ENCODE measurements around the gene OBSCN.

Gene OBSCN

DNA sequence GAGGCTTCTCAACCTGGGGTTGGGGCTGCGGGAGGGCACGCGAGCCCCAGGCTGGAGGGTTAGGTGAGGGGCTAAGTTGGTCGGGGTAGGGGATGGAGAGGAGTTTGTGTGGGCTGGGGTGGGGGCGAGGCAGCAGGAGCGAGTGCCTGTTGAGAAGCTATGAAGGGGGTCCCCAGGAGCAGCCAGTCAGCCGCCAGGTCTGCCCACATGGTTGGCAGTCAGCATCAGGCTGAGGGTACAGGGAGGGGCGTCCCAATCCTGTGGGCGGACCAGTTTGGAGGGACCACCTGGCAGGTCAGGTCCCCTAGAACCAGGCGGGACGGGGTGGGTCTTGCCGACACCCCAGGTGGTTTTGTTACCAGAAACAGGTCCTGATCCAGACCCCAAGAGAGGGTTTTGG, 209.2 kb downstream of the OBSCN start:
- no peak overlapping the region for H3K14ac ChIP-seq (ENCODE audit: low read length in 2 of 2)
- no peaks in the 10 kb centered on the region for H3K9me3 ChIP-seq (ENCODE audit: control insufficient read depth, low read length)

GRCh38 chr1:228417483-228418203, 209.8 kb downstream of the OBSCN start:
- H3K9ac ChIP-seq (ENCODE audit: low read length): no peak overlapping the region
- H2AK5ac ChIP-seq (ENCODE audit: low read length, severe bottlenecking): no peak overlapping the region
- no peak overlapping the region for H2BK15ac ChIP-seq (ENCODE audit: low read depth, poor library complexity, severe bottlenecking)
- WGBS: 94% methylated on average over 7 of the region's 7 CpGs
- H3K79me1 ChIP-seq (replicated peaks; ENCODE audit: low read length, poor library complexity, severe bottlenecking): no peaks in the 10 kb centered on the region
- peaks cover 0 to 15% of the 10 kb centered on the region in 2 experiments for H3K36me3 ChIP-seq (ENCODE audit: control insufficient read depth in 1 of 2, insufficient read depth in 2 of 2, low read depth in 1 of 2, low read length in 2 of 2)
- no peak overlapping the region for H4K8ac ChIP-seq (ENCODE audit: low read length)
- no peaks in the 10 kb centered on the region for H3K9me3 ChIP-seq (ENCODE audit: control insufficient read depth, low read length)
- H3K27me3 ChIP-seq (ENCODE audit: control insufficient read depth in 1 of 2, insufficient read depth in 1 of 2, low read length in 2 of 2): peaks cover 29 to 42% of the 10 kb centered on the region in 2 experiments
- H3K4me2 ChIP-seq (ENCODE audit: low read length, poor library complexity, severe bottlenecking): no peak overlapping the region
- H3K18ac ChIP-seq (ENCODE audit: low read depth in 1 of 2, low read length in 2 of 2): peak overlapping the region in 1 of 2 experiments; percentile 41
- no peak overlapping the region for H3K4ac ChIP-seq (ENCODE audit: low read depth in 1 of 2, low read length in 2 of 2)
- no peak overlapping the region for H2AFZ ChIP-seq (ENCODE audit: low read depth, low read length)
- H3K14ac ChIP-seq (ENCODE audit: low read length in 2 of 2): no peak overlapping the region
- no peak overlapping the region for H4K91ac ChIP-seq (ENCODE audit: low read length)
- no peak overlapping the region for H2BK120ac ChIP-seq (ENCODE audit: low read depth, low read length)
- DNase-seq: no peak
- H3K4me1 ChIP-seq (ENCODE audit: control insufficient read depth, insufficient read depth, low read depth, low read length): peaks cover 21% of the 10 kb centered on the region
- peak overlapping the region in 1 of 2 experiments; percentile 35 for H2BK12ac ChIP-seq (ENCODE audit: low read length in 2 of 2)
- no peak overlapping the region for H3K27ac ChIP-seq (ENCODE audit: low read length, poor library complexity, severe bottlenecking)
- H2BK5ac ChIP-seq (ENCODE audit: low read depth, low read length, poor library complexity, severe bottlenecking): no peak overlapping the region
- no peak overlapping the region for H3K4me3 ChIP-seq (ENCODE audit: insufficient read depth in 1 of 2, low read depth in 1 of 2, low read length in 2 of 2)
- H3K23ac ChIP-seq (ENCODE audit: low read length in 2 of 2): peak overlapping the region in 1 of 2 experiments; percentile 77

More for the DNA sequence above, 209.2 kb downstream of the OBSCN start:
- Histone ChIP-seq H3K18ac (ENCODE audit: low read depth in 1 of 2, low read length in 2 of 2) (no peak overlapping the region), H3K27ac (ENCODE audit: low read length, poor library complexity, severe bottlenecking) (no peak overlapping the region), H2BK15ac (ENCODE audit: low read depth, poor library complexity, severe bottlenecking) (peak overlapping the region; percentile 26), H2AK5ac (ENCODE audit: low read length, severe bottlenecking) (no peak overlapping the region), H4K91ac (ENCODE audit: low read length) (no peak overlapping the region), H3K4me1 (ENCODE audit: control insufficient read depth, insufficient read depth, low read depth, low read length) (peaks cover 21% of the 10 kb centered on the region), H3K4me3 (ENCODE audit: insufficient read depth in 1 of 2, low read depth in 1 of 2, low read length in 2 of 2) (no peak overlapping the region), H3K4me2 (ENCODE audit: low read length, poor library complexity, severe bottlenecking) (no peak overlapping the region), H2BK5ac (ENCODE audit: low read depth, low read length, poor library complexity, severe bottlenecking) (no peak overlapping the region), H3K9ac (ENCODE audit: low read length) (no peak overlapping the region), H3K36me3 (ENCODE audit: control insufficient read depth in 1 of 2, insufficient read depth in 2 of 2, low read depth in 1 of 2, low read length in 2 of 2) (peaks cover 0 to 18% of the 10 kb centered on the region in 2 experiments), H3K79me1 (replicated peaks; ENCODE audit: low read length, poor library complexity, severe bottlenecking) (no peaks in the 10 kb centered on the region), H2BK12ac (ENCODE audit: low read length in 2 of 2) (peak overlapping the region in 1 of 2 experiments; percentile 57), H2BK120ac (ENCODE audit: low read depth, low read length) (peak overlapping the region; percentile 22), H3K23ac (ENCODE audit: low read length in 2 of 2) (peak overlapping the region in 1 of 2 experiments; percentile 85), H3K27me3 (ENCODE audit: control insufficient read depth in 1 of 2, insufficient read depth in 1 of 2, low read length in 2 of 2) (peaks cover 29 to 42% of the 10 kb centered on the region in 2 experiments), H2AFZ (ENCODE audit: low read depth, low read length) (no peak overlapping the region), H3K4ac (ENCODE audit: low read depth in 1 of 2, low read length in 2 of 2) (no peak overlapping the region), H4K8ac (ENCODE audit: low read length) (no peak overlapping the region)
- DNase-seq: no peak
- WGBS: 56% methylated on average over 12 of the region's 12 CpGs

DNA sequence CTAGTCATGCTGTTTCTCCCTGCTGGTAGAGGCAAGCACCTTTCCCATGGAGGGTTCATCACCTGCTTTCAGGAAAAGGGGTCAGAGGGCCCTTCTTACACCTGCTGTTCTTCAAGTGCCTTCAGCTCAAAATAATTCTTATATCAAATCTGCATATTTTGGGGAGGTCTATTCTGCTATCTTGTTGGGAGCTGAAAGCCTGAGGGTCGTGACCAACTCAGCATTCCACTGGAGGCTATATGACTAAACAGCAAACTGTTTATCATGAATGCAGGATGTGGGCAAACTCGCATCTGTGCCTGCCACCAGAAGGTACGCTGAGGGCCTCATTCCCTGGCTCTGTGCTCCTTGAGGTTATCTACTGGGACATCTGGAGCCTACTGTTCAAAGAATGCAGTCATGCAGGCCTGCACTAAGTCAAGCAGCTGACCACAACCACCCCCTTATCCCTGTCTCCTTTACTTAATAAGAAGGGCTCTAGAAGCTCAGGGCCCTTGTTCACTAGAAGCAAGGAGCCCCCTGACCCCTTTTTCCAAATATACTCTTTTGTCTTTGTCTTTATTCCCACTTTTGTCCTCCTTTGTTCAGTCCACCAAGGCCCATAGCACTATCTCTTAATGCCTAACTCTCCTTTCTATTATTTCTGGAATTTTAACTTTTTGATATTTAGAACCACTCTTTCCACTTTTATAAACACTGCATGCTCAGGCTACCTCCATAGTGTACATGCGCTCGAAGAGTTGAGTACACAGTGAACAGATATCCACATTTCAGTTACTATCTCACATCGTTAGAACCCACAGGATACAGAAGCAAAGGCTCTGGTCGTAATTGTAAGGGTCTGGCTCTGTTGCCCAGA, 213.4 kb downstream of the OBSCN start:
- Histone ChIP-seq H3K9me3 (ENCODE audit: control insufficient read depth, low read length) (no peaks in the 10 kb centered on the region), H2AFZ (ENCODE audit: low read depth, low read length) (no peak overlapping the region), H3K14ac (ENCODE audit: low read length in 2 of 2) (peak overlapping the region in 1 of 2 experiments; percentile 22), H3K27ac (ENCODE audit: low read length, poor library complexity, severe bottlenecking) (no peak overlapping the region), H2BK12ac (ENCODE audit: low read length in 2 of 2) (no peak overlapping the region), H3K4me3 (ENCODE audit: insufficient read depth in 1 of 2, low read depth in 1 of 2, low read length in 2 of 2) (no peak overlapping the region), H3K9ac (ENCODE audit: low read length) (no peak overlapping the region), H3K36me3 (ENCODE audit: control insufficient read depth in 1 of 2, insufficient read depth in 2 of 2, low read depth in 1 of 2, low read length in 2 of 2) (peaks cover 0 to 5% of the 10 kb centered on the region in 2 experiments), H2BK5ac (ENCODE audit: low read depth, low read length, poor library complexity, severe bottlenecking) (no peak overlapping the region), H3K27me3 (ENCODE audit: control insufficient read depth in 1 of 2, insufficient read depth in 1 of 2, low read length in 2 of 2) (peaks cover 17% of the 10 kb centered on the region in 2 experiments), H3K4me1 (ENCODE audit: control insufficient read depth, insufficient read depth, low read depth, low read length) (peaks cover 14% of the 10 kb centered on the region), H2AK5ac (ENCODE audit: low read length, severe bottlenecking) (no peak overlapping the region), H4K8ac (ENCODE audit: low read length) (no peak overlapping the region), H4K91ac (ENCODE audit: low read length) (no peak overlapping the region), H2BK120ac (ENCODE audit: low read depth, low read length) (no peak overlapping the region), H3K4me2 (ENCODE audit: low read length, poor library complexity, severe bottlenecking) (no peak overlapping the region), H2BK15ac (ENCODE audit: low read depth, poor library complexity, severe bottlenecking) (no peak overlapping the region), H3K79me1 (replicated peaks; ENCODE audit: low read length, poor library complexity, severe bottlenecking) (no peaks in the 10 kb centered on the region), H3K18ac (ENCODE audit: low read depth in 1 of 2, low read length in 2 of 2) (peak overlapping the region in 1 of 2 experiments; percentile 19), H3K23ac (ENCODE audit: low read length in 2 of 2) (no peak overlapping the region), H3K4ac (ENCODE audit: low read depth in 1 of 2, low read length in 2 of 2) (peak overlapping the region in 1 of 2 experiments; percentile 13)
- DNase-seq: peak; percentile 32
- WGBS: 59% methylated on average over 7 of the region's 7 CpGs
